Endometrial microvascular endothelial cells (primary cell): ENCODE results near the gene COL13A1. TPM values are rescaled to one million over a fixed set of nuclear protein-coding genes. Genes with fewer than 3 reads are reported as not detected.

ENCODE experiments used
- in situ Hi-C: cut with HindIII; loops from 2 replicates; pipeline ENCODE4 v1.10.0; 2017; ENCODE audit warnings: low sequenced_read_pairs, low pct_unique_long_range_greater_than_20kb; ENCODE audit errors: inconsistent ontology term
- total RNA-seq: library from RNA; depleted of rRNA; stranded (reverse); fragments of >200 nt; gene quantifications from one replicate; pipeline ENCODE4 v1.2.3, GENCODE V29; 2015; ENCODE audit errors: inconsistent ontology term

COL13A1 gene
- total RNA-seq, 1 donor from 2014 or later: 53.8 TPM

GRCh38 chr10:69952069-69952800 lies 150.5 kb downstream of the COL13A1 start:
- in situ Hi-C loops: no loop called here

DNA sequence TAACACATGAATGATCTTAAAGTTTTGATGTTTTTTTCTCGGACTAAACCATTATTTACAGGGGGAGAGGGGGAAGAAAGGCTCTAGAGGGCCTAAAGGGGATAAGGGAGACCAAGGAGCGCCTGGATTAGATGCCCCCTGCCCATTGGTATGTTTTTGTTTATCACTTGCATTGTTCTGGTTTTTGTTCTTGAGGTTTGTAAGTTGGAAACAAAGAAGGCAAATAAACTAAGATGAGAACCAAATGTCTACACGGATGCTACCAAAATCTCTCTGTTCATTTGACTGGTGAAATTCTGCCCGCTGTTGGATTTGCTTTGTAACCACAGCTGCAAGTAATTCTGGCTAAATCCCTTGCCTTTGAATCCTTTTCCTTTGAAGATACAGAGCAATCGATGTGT lies 151.1 kb downstream of the COL13A1 start:
- in situ Hi-C loops: no loop called here

DNA sequence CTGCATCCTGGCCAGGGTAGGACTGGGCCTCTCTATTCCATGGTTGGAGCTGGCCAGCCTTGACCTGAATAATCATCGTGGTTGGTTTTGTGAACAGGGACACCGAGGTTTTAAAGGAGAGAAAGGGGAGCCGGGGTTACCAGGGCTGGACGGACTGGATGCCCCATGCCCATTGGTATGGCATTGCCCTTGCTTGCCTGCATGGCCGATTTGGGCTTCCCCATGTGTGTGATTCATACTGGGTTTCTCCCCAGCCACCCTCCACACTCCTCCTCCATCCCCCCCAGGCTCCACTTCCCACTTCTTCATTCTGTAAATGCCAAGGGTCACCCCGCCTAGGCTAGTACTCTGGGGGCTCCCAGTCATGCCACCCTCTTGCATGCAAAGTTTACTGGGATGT lies 152.1 kb downstream of the COL13A1 start:
- in situ Hi-C loops: no loop called here

DNA sequence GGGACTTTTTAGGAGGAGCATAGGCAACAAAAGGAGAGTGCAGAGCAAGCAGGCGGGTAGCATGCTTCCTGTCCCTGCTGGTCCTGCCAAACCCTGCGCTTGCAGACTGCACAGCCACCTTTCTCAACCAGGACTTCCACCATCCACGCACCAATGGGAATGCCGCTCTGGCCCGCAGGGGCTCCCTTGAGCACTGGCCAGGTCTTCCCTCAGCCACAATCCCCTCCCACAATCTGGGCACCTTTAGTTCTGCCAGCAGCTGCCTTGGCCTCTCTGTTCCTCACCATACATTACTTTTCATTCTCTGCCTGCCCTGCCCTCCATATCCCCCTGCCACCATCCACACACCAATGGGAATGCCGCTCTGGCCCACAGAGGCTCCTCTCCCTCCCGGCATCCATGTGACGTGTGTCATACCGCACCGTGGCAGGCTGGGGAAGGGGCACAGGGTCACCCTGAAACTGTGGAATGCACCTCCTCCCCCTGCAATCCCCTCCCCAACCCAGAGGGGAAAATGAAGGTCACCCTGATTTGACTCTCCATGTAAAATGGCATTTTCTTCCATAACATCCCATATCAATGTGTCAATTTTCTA lies 153.6 kb downstream of the COL13A1 start:
- in situ Hi-C loops: no loop called here

DNA sequence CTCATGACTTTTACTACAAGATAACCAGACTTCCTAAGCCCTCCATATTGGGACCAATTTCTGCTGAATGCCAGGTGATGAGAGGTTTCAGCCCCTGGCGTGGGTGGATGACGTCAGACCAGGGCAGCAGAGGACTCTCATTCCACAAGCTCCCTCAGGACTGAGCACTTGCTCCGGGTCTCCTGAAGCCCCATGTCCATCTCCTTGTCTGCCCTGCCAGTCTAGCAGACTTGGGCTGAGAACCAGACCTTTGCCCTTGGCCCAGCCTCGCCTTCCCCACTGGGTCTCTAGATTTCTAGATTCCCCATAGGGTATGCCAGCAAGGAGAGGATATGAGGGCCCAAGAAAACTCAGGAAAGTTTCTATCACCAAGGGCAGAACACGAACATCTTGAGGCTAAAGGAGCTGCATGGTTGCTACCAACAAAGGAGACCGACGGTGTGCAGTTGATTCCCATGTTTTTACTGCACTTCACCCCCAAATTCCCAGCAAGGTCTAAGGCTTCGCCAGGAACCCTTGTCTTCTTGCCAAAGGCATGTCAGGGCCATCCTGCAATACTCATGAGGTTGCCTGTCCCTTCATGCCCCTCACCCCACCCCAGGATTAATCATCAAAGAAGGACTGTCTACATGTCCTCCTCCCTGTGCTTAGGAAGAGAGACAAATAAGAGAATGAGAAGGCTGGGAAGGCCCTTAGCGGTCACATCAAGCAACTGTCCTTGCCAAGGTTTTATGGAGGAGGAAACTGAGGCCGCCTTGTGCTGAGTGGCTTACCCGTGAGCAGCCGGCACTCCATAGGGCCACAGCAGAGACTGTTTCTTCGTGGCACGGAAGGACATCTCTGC lies 154.4 kb downstream of the COL13A1 start:
- in situ Hi-C loops: no loop called here

GRCh38 chr10:69956741-69957230 lies 155.1 kb downstream of the COL13A1 start:
- in situ Hi-C loops: no loop called here

- in situ Hi-C loops: no loop called here
These were observed 155.7 kb downstream of the COL13A1 start for GRCh38 chr10:69957241-69957885.

- in situ Hi-C loops: no loop called here
These were observed 156.3 kb downstream of the COL13A1 start for GRCh38 chr10:69957886-69958555.

DNA sequence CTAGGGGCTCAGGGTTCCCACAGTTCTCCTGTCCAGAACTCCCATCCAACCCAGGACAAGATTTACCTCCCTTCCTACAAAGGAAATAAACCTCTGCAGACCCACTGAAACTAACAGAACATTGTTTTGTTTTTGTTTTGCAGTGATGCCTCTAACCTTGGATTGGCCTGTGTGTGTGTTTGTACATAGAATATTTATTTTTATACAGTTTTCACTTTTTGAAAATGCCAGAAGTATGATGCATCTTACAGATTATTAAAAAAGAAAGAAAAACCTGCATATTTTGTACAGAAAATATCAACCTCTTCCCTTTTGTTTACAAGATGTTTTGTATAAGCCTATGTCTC lies 156.8 kb downstream of the COL13A1 start:
- in situ Hi-C loops: no loop called here

DNA sequence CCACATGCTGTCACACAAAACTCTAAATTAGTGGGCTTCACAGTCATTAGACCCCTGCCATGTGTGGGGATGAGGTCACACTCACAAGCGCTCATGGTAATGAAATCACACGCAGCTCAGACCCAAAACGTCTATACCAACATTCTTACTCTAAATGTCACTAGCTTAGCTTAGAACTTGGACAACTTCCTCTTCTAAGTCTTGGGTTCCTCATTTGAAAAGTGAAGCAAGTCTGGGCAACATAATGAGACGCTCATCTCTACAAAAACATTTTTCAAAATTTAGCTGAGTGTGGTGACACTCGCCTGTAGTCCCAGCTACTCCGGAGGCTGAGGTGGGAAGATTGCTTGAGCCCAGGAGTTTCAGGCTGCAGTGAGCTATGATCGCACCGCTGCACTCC lies 158.2 kb downstream of the COL13A1 start:
- in situ Hi-C loops: no loop called here

DNA sequence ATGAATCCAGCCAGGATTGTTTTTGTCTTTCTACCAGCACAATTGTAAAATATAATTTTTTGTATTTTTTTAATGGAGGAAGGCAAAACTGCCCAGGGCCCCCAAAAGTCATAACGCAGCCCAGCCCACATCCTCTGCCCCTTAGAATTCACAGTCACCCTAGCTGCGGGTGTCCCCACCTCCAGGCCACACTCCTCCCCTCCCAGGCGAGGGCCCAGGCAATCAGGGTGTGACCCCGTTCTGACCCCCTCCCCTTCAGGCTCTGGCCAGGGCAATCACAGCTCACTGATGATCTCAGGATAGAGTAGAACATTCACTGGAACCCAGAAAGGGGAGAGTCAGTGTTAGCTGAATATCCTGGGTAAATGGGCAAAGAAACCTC lies 158.9 kb downstream of the COL13A1 start:
- in situ Hi-C loops: no loop called here

GRCh38 chr10:69960988-69961880 lies 159.5 kb downstream of the COL13A1 start:
- in situ Hi-C loops: no loop called here

GRCh38 chr10:69961881-69962745 lies 160.4 kb downstream of the COL13A1 start:
- in situ Hi-C loops: no loop called here

DNA sequence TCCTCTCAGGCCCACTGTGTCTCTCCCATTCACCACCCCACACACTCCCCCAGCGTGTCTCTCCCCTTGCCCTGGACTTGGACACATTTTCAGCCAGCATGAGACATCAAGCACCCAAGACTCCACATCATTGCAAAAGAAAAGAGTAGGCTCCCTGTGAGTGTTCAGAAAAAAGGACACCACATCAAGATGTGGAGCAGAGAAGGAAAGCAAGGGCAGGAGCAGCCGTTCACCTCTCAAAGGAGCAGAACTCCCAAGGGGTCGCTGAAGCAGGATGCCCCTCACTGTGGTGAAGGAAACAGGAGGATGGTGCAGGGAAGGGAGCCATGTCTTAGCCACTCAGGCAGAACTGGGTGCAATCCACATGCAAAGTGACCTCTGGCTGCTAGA lies 161.0 kb downstream of the COL13A1 start:
- in situ Hi-C loops: no loop called here

DNA sequence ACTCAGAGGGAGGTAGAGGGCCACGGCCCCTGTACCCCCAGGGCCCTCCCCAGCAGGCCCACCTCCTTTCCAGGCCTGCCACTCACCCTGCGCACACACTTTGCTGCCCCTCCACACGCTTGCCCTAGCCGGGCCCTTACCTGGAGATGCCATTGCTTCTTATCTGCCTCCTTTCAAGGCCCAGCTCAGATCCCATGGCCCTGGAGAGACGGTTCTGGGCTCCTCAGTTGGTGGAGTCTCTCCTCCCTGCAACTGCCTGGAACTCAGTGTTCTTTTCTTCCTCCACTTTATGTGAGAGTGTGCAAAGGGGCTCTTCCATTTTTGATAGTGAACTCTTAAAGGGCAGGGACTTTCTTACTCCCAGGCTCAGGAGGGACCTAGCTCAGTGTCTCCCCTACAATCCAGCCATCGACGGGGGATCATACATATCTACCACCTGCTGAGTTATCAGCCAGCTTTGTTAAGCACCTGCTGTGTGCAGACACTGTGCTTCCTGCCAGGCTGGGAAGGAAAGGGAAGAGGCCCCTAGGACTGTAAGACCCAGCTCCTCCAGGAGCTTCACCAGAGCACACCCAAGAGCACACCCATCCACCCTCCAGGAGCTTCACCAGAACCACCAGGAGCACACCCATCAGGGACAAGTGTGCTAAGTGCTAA lies 161.6 kb downstream of the COL13A1 start:
- in situ Hi-C loops: no loop called here

DNA sequence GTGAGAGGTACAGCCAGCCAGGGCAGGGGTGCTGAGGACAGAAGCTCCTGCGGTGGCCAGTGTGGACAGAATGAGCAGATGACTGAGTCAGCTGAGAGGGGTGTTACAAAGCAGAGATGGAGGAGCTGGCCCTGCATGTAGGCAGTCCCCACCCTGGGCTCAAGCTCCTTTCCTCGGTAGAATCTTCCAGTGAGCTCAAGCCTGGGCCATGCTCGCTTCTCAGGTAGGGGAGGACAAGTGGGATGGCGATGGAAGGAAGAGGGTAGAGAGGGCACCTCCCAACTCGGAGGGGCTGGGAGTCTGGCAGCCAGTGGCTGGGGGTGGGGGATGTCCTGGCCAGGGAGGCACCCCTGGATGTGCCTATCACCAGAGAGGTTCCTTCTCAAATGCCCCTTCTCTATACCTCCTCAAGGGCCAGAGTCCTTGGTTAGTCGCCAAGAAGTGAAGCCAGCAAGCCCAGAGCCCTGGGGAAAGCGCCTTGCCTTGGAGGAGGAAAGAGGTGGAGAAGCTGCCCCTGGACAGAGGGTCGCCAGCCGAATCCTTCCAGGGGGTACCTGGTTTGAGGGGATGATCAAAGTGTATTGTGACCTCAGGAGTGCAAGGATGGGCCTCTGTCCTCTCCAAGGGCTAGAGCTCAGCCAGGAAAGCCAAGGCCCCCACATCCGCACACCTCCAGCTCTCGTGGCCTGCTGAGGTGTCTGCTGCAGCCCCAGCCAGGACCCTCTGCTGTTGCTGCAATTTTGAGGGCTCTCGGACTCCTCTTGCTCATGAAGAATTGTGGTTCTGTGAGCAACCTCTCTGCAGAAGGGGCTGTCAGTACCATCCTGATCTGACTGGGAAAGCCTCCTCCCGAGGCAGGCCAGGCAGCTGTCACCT lies 162.4 kb downstream of the COL13A1 start:
- in situ Hi-C loops: no loop called here
